GM21717 (cell line): ENCODE results near the gene RFX1.
A peak's percentile ranks its signal among the peaks of the same experiment; 100 is the strongest.

Source experiments
- ATAC-seq: cut with Tn5 transposase; IDR thresholded peaks from one replicate; pipeline ENCODE4 v1.9.1; 2021; ENCODE audit warnings: mild to moderate bottlenecking, moderate library complexity; ENCODE audit not compliant: unreplicated experiment

Gene RFX1

DNA sequence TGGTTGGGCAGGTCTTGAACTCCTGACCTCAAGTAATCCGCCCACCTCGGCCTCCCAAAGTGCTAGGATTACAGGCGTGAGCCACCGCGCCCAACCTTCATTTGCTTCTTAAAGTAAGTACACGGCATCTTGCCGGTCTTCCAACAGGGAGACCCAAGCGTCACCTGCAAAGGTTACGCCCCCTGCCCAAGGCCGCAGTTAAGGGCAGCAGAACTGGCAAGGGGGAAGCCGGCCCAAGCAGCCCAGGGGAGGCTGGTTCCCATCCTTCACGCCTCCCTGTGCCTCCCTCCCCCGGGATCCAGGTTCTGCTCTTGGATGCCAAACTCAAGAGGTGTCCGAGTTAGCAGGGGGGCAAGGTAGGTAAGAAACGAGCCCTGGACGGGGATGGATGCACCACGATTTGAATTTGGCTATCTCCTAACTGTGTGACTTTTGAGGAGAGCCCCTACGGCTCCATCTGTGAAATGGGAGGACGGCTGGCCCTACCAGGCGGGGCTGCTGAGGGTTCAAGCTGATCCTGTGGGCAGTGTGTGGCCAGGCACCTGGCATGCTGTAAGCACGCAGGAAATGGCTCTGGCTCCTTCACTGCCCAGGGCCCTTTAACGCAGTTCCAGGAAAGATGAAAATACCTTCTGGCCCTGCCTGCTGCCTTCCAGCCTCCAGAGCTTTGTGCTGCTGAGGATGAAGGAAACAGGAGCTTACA, 9.0 kb downstream of the RFX1 start:
- no peak for ATAC-seq

DNA sequence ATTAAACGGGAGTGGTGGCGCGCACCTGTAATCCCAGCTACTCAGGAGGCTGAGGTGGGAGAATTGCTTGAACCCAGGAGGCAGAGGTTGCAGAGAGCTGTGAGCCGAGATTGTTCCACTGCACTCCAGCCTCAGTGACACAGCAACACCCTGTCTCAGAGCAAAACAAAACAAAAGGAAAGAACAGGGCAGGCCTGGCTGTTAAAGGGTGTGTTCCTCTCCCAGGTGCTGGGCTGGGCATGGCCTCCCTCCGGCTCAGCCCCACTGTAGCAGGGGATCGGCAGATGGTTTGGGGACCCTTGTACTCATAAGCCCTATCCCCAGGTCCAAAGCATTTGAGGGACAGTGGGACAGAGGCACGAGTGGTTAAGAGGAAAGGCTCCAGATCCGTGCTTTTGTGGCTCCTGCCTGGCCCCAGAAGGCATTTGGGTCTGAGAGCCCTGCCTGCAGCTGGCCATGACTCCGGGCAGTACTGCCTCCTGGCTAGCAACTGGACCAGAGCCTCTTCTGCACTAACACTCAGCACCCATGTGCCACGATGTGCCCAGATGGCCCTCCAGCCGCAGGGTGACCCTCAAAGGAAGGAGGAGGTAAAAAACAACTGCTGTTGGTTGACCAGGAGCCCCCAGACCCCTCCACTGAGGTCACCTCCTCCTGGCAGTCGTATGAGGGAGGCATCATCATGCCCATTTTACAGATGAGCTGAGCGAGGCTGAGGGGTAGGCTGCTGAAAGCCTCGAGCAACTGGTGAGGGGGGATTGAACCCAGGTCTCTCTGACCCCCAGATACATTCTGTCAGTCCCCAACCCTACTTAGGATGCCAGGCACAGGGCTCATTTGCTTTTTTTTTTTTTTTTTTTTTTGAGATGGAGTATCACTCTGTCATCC, 10.0 kb downstream of the RFX1 start:
- ATAC-seq, result no peak

DNA sequence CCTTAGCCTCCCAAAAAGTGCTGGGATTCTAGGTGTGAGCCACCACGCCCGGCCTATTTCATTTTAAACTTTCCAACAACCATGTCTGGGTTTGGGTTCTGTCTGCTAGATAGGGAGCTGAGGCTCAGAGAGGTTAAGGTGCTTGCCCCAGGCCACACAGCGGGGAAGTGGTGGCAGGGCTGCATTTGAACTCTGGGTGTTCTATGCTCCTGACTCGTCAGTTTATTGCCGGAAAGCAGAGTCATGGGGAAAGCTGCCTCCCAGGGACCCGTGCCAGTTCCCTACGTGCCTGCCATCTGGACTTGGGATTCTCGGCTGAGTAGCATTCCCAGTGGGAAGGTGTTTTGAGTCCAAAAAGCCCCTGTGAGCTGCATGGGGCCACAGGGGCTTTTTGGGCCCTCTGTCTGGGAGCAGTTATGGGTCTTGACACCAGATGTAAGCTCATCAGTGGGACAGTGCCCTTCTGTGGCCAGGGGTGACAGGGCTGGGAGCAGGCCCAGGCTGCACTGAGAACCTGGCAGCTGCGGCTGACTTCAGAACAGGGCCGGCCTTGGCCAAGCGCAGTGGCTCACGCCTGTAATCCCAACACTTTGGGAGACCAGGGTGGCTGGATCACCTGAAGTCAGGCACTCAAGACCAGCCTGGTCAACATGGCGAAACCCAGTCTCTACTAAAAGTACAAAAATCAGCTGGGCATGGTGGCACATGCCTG, 10.9 kb downstream of the RFX1 start:
- ATAC-seq, result no peak

DNA sequence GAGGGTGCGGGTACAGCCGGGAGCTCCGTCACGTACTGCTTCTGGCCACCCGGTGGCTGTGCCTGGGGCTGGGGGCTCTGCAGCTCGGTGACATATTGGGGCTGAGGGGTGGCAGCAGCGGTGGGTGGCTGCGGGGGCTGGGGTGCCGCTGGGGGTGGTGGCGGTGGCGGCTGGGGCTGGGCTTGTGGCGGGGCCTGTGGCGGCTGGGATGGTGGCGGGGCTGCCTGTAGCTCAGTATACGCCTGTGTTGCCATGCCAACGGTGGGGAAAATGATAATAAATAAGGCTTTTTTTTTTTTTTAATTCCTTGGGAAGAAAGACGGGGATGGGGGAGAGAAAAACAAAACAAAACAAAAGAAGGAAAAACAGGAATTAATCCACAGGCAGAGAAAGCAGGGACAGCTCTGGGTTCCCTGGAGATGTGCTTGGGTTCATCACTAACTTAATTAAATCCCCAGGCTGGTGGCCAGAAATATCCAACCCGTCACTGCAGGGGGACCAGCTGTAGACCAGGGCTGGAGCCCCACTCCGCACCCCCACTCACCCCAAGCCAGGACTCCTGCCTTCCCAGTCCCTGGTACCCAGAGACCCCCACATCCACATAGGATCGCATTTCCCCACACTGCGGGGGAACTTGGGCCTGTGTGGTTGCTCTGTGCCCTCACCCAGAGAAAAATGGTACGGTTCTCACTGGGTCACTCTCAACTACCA, 12.4 kb downstream of the RFX1 start:
- ATAC-seq, result no peak

DNA sequence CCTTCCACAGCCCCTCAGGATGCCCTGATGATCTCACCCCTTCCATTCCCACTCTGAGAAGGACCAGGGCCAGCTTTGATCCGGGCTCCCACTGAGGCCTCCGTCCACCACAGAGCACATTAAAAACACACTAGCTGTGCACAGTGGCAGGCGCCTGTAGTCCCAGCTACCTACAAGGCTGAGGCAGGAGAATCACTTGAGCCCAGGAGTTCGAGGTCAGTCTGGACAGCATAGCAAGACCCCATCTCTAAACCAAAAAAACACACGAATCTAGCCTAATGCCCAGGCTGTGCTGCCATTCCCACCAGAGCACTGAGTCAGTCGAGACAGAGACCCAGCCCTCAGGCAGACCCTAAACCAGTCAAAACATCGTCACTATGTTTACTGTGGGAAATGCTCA, 14.1 kb downstream of the RFX1 start:
- no peak for ATAC-seq

DNA sequence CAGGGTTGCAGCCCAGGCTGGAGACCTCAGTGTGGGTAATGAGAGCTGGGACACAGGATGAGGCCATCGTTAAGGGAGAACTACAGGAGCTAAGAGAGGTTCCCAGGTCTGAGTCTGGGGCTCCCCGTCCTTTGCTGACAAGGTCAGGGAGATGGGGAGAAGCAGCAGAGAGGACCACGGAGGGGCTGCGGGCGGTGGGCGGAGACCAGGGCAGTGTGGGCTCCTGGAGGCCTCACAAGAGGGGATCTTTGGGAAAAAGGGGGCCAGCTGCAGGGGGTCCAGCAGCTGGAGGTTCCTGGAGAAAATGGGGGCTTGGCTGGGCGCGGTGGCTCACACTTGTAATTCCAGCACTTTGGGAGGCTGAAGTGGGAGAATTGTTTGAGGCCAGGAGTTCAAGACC, 16.0 kb downstream of the RFX1 start:
- ATAC-seq, result no peak

DNA sequence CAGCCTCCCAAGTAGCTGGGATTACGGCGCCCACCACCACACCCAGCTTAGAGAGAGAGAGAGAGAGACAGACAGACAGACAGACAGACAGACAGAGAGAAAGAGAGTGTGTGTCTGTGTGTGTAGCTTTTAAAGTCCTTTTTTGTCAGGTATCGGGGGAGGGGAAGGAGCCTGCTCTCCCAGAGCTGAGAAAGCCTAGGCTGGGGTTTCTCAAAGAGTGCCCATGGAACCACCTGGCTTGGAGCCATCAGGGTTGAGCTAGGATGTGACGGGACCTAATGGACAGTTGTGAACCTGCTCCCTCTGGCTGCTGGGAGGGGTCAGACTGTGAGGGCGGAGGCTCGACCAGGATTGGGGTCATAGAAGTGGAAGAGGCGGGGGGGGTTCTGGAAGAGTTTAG, 16.6 kb downstream of the RFX1 start:
- no peak for ATAC-seq

DNA sequence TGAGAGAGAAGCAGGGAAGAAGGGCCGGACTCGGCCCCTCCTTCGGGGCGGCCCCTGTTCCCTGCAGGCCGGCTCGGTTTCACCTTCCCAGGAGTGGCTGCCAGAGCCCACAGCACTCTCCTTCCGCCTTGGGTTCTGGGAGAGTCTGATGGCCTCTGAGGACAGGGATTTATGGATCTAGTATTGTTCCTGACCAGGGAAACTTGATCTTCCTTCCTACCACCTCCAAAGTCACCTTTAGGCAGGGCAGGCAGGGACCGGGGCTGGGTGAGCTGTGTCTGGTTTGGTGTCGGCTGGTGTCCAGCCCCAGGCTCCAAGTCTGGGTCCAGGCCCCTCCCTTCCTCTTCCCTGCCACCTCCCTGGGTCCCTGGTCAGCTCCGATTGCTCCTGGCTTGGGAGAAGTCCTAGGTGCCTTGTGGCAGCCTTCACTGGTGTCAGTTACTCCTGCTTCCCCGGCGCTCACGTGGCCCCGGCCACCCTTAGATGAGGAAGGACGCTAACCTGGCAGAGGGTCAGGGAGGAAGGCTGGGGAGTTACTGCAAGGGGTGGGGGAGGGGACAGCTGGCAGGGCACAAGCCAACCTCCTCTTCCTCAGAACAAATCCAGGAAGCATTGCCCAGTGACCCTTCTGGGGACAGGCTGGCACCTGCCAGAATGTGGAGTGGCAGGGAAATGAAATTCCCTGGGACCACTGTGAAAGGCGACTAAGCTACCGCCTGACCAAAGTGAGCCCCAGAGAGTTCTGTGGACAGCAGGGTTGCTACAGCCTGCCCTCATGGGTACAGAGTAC, 18.8 kb downstream of the RFX1 start:
- no peak for ATAC-seq

DNA sequence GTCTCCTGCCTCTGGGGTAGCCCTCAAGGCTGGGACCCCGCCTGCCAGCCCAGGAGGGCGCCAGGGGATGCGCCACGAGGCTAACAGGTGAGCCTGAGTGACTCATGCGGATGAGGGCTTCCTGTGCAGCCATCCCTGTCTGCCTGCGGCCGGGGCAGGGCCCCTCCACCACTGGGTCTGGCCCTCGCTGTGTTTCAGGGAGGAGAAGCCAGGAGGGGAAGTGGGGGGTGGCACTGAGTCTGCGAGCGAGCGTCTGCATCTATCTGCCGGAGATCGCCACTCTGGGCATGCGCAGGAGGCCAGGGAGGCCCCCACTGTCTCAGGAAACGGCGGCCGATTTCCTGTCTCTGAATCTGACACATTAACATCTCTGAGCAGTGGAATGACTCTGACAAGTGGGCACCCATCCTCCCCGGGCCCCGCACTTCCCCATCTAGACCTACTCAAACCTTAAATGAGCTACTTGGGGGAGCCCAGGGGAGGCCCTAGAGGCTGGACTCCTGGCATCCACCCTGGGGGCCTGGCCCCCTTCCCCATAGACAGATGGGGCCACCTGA, 19.7 kb downstream of the RFX1 start:
- ATAC-seq, result peak; percentile 65

DNA sequence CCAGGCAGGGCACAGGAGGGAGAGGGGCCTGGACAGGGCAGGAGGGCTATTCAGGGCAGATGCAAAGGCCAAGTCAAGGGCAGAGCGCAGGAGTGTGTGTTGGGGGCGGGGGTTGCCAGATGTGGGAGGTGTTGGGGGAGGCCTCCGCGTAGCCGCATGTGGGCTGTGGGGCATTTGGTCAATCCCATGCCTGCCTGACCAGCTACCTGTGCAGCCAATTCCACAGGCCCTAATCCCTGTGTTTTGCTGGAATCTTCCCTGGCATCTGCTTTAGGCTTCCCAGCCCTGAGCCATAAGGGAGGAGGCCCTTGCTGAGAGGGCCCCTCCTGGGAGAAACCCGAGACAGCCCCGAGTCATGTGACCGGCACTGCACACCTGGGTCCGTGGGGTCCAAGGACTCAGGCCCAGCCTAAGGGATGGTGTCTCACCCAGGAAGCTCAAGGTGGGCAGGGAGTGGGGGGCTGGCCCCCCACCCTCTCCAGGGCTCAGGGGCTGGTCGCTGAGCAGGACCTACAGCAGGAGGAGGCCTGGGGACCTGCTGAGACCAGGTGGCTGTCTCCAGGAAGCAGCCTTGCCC, 20.3 kb downstream of the RFX1 start:
- peak; percentile 23 for ATAC-seq

DNA sequence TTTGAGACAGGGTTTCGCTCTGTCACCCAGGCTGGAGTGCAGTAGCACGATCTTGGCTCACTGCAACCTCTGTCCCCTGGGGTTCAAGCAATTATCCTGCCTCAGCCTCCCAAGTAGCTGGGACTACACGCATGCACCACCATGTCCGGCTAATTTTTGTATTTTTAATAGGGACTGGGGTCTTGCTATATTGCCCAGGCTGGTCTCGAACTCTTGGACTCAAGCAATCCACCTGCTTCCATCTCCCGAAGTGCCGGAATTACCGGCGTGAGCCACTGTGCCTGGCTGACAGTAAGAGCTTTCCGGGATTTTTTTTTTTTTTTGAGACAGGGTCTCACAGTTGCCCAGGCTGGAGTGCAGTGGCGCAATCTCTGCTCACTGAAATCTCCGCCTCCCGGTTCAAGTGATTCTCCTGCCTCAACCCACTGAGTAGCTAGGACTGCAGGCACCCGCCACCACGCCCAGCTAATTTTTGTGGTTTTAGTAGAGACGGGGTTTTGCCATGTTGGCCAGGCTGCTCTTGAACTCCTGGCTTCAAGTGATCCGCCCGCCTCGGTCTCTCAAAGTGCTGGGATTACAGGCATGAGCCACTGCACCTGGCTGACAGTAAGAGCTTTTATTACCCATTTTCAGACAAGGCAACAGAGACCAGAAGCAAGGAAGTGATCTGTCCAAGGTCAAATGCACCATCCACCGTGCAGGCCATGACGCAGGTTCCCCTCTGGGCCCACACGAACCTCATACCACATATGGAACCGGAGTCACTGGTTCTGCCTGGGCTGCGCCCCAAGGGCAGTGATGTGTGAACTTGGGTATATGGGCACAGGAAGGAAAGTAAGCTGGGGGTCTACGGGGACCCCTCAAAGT, 21.0 kb downstream of the RFX1 start:
- ATAC-seq, result no peak

DNA sequence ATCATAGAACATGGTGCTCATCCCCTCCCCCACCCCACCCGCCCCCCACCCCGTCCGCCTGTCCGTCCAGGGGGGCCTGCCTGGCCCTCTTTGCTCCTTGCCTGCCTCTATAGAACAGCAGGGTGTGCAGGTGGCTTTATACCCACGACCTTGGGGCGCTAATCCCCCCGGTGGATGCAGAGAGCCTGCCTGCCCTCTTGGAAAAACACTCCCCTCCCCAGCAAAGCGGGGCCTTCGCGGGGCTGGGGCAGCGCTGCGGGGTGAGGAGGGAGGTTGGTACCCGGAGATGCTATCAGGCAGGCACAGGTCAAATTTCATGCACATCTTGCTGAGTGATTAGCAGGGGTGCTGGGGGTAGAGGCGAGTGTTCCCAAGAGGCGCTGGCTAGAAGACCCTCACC, 21.9 kb downstream of the RFX1 start:
- ATAC-seq, result no peak

DNA sequence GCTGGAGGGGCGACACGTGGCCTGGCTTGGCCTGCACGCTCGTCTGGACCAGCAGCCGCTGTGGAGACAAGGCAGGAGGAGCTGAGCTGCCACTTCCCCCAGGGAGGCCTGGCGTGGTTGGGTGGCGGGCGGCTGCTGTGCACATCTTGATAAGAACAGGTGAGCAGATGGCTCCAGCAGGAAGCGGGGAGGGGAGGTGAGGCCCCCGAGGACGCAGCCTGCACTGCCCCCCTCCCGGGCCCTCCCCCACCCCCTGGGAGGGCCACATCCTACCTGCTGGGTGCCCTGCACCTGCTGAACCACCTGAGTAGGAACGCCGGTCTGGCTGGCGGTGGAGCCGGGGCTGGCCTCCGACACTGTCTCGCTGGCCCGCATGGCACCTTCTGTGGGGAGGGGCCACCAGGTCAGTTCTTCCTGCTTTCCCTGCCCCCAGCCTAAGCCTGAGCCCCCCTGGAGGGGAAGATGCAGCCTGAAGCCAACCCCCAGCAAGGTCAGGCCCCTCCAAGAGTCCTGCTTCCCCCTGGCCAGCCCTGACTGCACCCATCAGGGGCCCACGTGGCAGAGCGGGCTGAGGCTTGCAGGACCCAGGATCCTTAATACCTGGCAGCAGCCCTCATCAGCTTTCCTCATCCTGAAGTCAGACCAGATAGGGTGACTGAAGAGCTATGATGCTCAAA, 22.8 kb downstream of the RFX1 start:
- ATAC-seq, result no peak

DNA sequence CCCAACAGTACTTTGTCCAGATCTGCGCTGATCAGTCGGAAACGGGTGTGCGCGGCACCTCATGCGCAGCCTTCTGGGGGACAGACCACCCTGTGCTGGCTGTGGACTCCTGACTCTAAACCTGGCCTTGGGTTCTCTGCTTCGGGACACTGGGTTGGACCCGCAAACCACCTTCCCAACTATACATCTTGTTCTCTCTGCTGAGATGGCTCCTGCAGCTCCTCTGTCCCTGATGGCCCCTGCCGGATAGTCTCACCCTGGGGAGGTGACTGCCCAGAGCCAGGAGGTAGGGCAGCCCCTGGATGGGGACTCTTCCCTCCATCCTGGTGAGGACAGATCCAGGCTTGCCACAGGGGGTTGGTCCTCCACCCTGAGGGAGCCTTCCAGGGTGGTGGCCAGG, 23.3 kb downstream of the RFX1 start:
- no peak for ATAC-seq

DNA sequence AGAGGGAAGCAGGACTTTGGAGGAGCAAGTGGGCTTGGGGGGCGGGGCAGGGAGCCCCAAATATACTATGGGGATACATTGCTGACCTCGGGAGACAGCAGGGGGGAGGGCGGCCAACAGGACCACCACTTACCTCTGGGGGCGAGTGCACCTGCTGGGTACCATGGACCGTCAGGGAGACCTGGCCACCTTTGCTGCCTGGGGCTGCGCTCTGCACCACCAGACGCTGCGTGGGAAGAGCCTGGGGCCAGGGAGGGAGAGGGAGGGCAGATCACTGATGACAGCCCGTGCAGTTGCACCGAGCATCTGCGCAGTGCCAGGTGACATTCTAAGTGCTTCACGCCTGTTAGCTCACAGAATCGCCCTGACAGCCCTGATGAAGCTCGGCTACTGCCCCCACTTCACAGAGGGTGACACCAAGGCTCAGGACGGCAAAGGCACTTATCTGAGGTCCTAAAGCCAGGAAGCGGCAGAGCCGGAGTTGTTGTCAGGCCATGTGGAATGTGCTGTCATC, 24.1 kb downstream of the RFX1 start:
- no peak for ATAC-seq

DNA sequence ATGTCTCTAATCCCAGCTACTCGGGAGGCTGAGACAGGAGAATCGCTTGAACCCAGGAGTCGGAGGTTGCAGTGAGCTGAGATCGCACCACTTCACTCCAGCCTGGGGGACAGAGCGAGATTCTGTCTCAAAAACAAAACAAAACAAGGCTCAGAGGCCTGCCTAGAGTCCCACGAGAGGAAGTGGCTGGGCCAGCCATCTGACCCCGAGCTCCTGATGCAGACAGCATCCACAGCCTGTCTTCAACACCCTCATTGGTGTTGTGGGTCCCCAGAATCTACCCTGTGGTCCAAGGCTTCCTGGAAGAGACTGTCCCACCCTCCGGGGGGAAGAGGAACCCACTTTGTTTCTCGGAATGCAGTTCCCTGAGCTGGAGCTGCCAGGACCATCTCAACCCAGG, 24.7 kb downstream of the RFX1 start:
- ATAC-seq, result no peak

DNA sequence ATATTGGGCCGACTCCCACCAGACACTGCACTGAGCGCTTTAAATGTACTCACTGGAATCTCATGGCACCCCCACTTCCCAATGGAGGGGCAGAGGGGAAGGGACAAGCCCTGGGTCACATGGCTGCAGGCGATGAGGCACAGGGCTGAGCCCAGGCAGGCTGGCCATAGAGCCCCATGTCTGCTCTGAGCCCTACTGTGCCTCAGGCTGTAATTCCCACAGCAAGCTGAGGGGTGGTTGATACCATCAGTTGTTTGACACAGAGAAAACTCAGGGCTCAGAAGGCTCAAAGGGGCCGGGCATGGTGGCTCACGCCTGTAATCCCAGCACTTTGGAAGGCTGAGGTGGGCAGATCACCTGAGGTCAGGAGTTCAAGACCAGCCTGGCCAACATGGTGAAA, 25.1 kb downstream of the RFX1 start:
- no peak for ATAC-seq

DNA sequence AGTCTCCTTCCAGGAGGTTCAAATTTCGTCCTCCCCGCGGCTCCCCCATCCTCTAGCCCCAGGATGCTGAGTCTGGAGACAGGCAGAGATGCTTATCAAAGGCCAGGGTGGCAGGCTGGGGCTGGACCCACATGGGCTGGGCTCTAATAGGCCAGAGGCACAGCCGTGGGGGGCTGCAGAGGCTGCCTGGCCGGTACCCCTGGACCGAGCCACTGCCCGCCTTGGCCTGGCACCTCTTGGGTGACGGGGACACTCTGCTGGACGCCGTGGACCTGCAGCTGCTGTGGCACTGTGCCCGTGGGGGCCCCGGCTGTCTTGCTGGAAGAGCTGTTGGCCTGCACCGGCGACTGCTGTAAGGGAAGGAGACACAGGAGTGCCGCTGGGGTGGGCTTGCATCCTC, 25.8 kb downstream of the RFX1 start:
- no peak for ATAC-seq
